ENCODE data around the gene VIL1.

DNA sequence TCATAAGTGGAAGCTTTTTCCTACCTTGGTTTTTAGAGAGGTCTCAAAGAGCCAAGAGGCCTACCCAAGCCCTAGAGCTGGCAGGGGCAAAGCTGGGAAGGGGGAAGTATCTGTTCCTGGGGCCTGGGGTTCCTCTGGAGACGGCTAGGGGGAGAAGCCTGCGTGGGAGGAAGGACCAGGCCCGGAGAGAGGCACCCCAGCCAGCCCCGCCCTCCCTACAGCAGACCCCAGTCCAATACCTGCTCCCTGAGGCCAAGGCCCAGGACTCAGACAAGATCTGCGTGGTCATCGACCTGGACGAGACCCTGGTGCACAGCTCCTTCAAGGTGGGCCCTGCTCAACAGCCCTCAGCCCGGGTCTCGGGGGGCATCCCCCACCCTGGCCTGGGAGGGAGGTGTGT lies 17.0 kb upstream of the VIL1 start:
- TF ChIP-seq CTCF (optimal IDR thresholded peaks at IDR 0.05 in 1 of 3, IDR thresholded peaks at IDR 0.05 in 1 of 3, conservative IDR thresholded peaks at IDR 0.05 in 1 of 3; ENCODE audit: extremely low read depth in 1 of 3, insufficient read depth in 2 of 3, low read length in 3 of 3) (no peak), EZH2 (IDR thresholded peaks at IDR 0.05; ENCODE audit: low read length) (no peak)
